NOMO-1 treated with DMSO at 0.1 percent for 48 hours (cell line): ENCODE results near the gene AXIN1.

Source experiments
- DNase-seq: peaks from one replicate; lab custom pipeline; 2025; ENCODE audit not compliant: unreplicated experiment; lab: John Stamatoyannopoulos, UW

Gene AXIN1

GRCh38 chr16:243348-243747 lies 109.2 kb downstream of the AXIN1 start:
- no peak for DNase-seq

GRCh38 chr16:242281-242680 lies 110.2 kb downstream of the AXIN1 start:
- DNase-seq: no peak

- no peak for DNase-seq
These were observed 112.0 kb downstream of the AXIN1 start for GRCh38 chr16:240559-240958.

GRCh38 chr16:239948-240277 lies 112.6 kb downstream of the AXIN1 start:
- DNase-seq: no peak
